B cell (primary cell): ENCODE data around the gene RNF157. TPM values are rescaled to one million over a fixed set of nuclear protein-coding genes. Genes with fewer than 3 reads are reported as not detected.

Experiments
- ATAC-seq: fragments of 200-7000 bp; cut with Tn5 transposase; one replicate; pipeline ENCODE4 v1.10.0; 2021; ENCODE audit warnings: low read depth, mild to moderate bottlenecking, moderate number of reproducible peaks, moderate library complexity
- CTCF ChIA-PET: fragments of 350-600 bp; sonication (Branson Sonifier 250); formaldehyde crosslinking; loops from one replicate; lab custom pipeline; 2021; ENCODE audit warnings: antibody characterized with exemption, inconsistent platforms; lab: Charles Lee
- POLR2A ChIA-PET: fragments of 350-600 bp; sonication (Branson Sonifier 250); formaldehyde crosslinking; loops from one replicate; lab custom pipeline; 2021; ENCODE audit warnings: antibody characterized with exemption; lab: Charles Lee
- DNase-seq: peaks from one replicate; pipeline ENCODE4 v3.0.0; 2013
- H2AFZ ChIP-seq: 2 replicates; pipeline ENCODE4 v1.6.1; 2012; ENCODE audit warnings: mild to moderate bottlenecking, low read depth, low read length; ENCODE audit not compliant: insufficient read depth, poor library complexity, severe bottlenecking
- H3K27ac ChIP-seq, 2 donors: 1 replicate in 1 of 2; 2 replicates in 1 of 2; pipeline ENCODE4 v1.5.1; 2012 to 2013; ENCODE audit warnings: low read length in 2 of 2, mild to moderate bottlenecking in 2 of 2, moderate library complexity in 1 of 2
- H3K27me3 ChIP-seq, 4 experiments: fragments of 200-600 bp in 1 of 4; sonication (generic) in 1 of 4; replicated peaks in 1 of 4; 1 replicate in 2 of 4; 2 replicates in 2 of 4; pipeline versions ENCODE4 v1.6.1 to v1.7.0; 2013 to 2016; ENCODE audit warnings: low read length in 3 of 4, mild to moderate bottlenecking in 2 of 4, mixed read lengths in 1 of 4, moderate library complexity in 1 of 4; ENCODE audit not compliant: insufficient read depth in 4 of 4, control insufficient read depth in 3 of 4; ENCODE audit errors: control extremely low read depth in 1 of 4
- H3K36me3 ChIP-seq, 2 experiments: replicated peaks in 1 of 2; 1 replicate in 1 of 2; 2 replicates in 1 of 2; pipeline versions ENCODE4 v1.6.1 to v1.7.1; 2013; ENCODE audit warnings: low read length in 1 of 2; ENCODE audit not compliant: insufficient read depth in 2 of 2, control insufficient read depth in 1 of 2; ENCODE audit errors: control extremely low read depth in 1 of 2, extremely low read depth in 1 of 2
- H3K4me1 ChIP-seq, 2 donors: fragments of 200-600 bp in 1 of 2; sonication (generic) in 1 of 2; 1 replicate in 1 of 2; 2 replicates in 1 of 2; pipeline versions ENCODE4 v1.5.1 to v1.6.1; 2013 to 2017; ENCODE audit warnings: low read length in 2 of 2; ENCODE audit not compliant: control insufficient read depth in 2 of 2, insufficient read depth in 2 of 2
- H3K4me2 ChIP-seq: replicated peaks from 2 replicates; pipeline ENCODE3; 2012; ENCODE audit warnings: mild to moderate bottlenecking, low read depth, low read length; ENCODE audit not compliant: poor library complexity, severe bottlenecking
- H3K4me3 ChIP-seq, 5 experiments: fragments of 200-600 bp in 1 of 5; sonication (generic) in 1 of 5; 1 replicate in 3 of 5; 2 replicates in 2 of 5; pipeline versions ENCODE4 v1.5.1 to v1.7.0; 2011 to 2016; ENCODE audit warnings: low read length in 4 of 5, mild to moderate bottlenecking in 4 of 5, low read depth in 2 of 5, control low read depth in 1 of 5, moderate library complexity in 1 of 5; ENCODE audit not compliant: insufficient read depth in 1 of 5; ENCODE audit errors: control extremely low read depth in 1 of 5, extremely low read depth in 1 of 5
- H3K79me2 ChIP-seq: fragments of 200-600 bp; sonication (generic); one replicate; pipeline ENCODE4 v1.6.0; 2016; ENCODE audit warnings: low read length; ENCODE audit not compliant: control insufficient read depth, insufficient read depth
- H3K9ac ChIP-seq: fragments of 200-600 bp; sonication (generic); 2 replicates; pipeline ENCODE4 v1.6.1; 2017; ENCODE audit warnings: mild to moderate bottlenecking, low read length, moderate library complexity
- H3K9me3 ChIP-seq, 3 donors: one replicate each; pipeline versions ENCODE4 v1.6.1 to v1.7.1; 2013; ENCODE audit warnings: low read length in 2 of 3; ENCODE audit not compliant: control insufficient read depth in 2 of 3, insufficient read depth in 1 of 3; ENCODE audit errors: control extremely low read depth in 1 of 3
- H4K20me1 ChIP-seq: 2 replicates; pipeline ENCODE4 v1.6.0; 2012; ENCODE audit warnings: mild to moderate bottlenecking, low read length; ENCODE audit not compliant: insufficient read depth, control insufficient read depth, poor library complexity, severe bottlenecking
- H3K27ac Mint-ChIP-seq: one replicate; pipeline ENCODE4 v1.8.0; 2021; ENCODE audit warnings: mixed read lengths
- H3K27me3 Mint-ChIP-seq: one replicate; pipeline ENCODE4 v1.8.0; 2021; ENCODE audit warnings: mixed read lengths
- H3K4me1 Mint-ChIP-seq: one replicate; pipeline ENCODE4 v1.8.0; 2021; ENCODE audit warnings: mixed read lengths
- H3K4me3 Mint-ChIP-seq: one replicate; pipeline ENCODE4 v1.8.0; 2021; ENCODE audit warnings: mixed read lengths
- H3K9me3 Mint-ChIP-seq: one replicate; pipeline ENCODE4 v1.8.0; 2022; ENCODE audit warnings: mixed read lengths; ENCODE audit not compliant: insufficient read depth
- EZH2 ChIP-seq: IDR thresholded peaks from 2 replicates; pipeline ENCODE4 v1.6.1; 2012; ENCODE audit warnings: borderline replicate concordance, low read depth, mild to moderate bottlenecking, moderate library complexity, low read length; ENCODE audit not compliant: insufficient read depth, poor library complexity, severe bottlenecking
- WGBS: methylation state at CpG from one replicate; pipeline ENCODE4 v1.1.5; 2013; ENCODE audit warnings: missing lambda C conversion rate; ENCODE audit not compliant: insufficient coverage; 5-methylcytosine and 5-hydroxymethylcytosine counted together
- intact Hi-C: fragments of 100-400 bp; cut with micrococcal nuclease; formaldehyde crosslinking; loops from one replicate; pipeline ENCODE4 v1.10.0; 2022
- polyA plus RNA-seq: library from polyadenylated mRNA; depleted of rRNA; stranded (reverse); fragments of >200 nt; gene quantifications from 2 replicates; pipeline ENCODE4 v1.2.3, GENCODE V29; 2012
- total RNA-seq, 2 donors: library from RNA; stranded (reverse); fragments of 120-200 nt in 1 of 2; gene quantifications; 1 replicate in 1 of 2; 2 replicates in 1 of 2; pipeline versions ENCODE4 v1.2.3 to v1.2.4, GENCODE V29; 2013 to 2022
- TF ChIP-seq, protein P1 (sequence below): fragments of 200-600 bp; IDR thresholded peaks from one replicate; pipeline ENCODE4 v1.8.0; 2022; ENCODE audit warnings: antibody characterized with exemption, mild to moderate bottlenecking

RNF157 gene
- total and polyA plus RNA-seq, 2 donors (not counting 1 experiment from before 2014, with no cell fraction given), result 0.54 to 1.2 TPM

DNA sequence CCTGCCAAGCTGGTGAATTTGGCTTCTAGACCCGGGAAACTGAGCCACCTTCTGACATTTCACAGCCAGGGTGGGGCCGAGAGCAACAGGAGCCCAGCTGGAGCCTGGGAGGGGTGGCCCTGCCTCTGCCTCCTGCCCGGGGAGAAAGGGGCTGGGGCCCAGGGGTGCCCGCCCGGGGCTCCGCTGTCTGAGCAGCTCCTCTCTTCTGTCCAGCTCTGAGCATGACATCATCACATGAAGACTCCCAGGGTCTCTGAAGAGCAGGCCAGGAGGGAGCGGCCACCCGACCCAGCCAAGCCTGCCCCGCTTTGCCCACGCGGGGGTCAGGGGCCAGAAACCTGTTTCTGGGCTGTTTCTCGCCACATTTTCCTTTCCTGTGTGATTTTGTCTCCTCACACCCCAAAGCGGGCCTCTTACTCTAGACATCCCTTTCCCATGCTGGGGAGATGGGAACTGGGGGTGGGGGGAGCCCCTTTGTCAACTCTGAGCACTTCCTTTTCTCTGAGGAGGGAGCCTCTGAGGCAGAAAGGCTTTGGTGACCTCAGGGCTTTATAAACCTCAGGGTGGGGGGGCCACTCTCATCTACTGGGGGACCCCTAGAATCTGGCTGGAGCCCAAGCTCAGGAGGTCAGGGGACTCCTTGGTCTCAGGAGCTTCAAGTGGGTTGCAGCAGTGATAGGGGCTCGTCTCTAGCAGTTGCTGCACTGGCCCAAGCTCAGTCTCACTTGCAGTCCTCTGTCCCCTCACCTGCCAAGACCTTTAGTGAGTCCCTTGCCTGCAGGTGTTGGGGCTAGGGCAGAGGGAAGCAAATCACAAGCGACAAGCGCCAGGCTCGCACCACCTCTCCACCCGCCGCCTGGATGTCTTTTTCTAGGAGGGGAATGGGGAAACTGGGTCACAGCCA is 32.5 kb upstream of the RNF157 start:
- Histone ChIP-seq H2AFZ (no peak overlapping the region), H3K79me2 (peaks cover 16% of the 10 kb centered on the region), H3K4me2 (peak overlapping the region; percentile 94), H3K9ac (peak overlapping the region; percentile 68), H3K4me3 (peak overlapping the region in 4 of 5 experiments; percentile 41 to 61 (median 52)), H3K4me1 (peaks cover 78 to 89% of the 10 kb centered on the region in 2 donors), H3K27ac (peak overlapping the region; percentile 97 to 99), H3K36me3 (peaks cover 2 to 13% of the 10 kb centered on the region in 2 experiments), H3K9me3 (peaks cover 0 to 5% (median 0%) of the 10 kb centered on the region in 3 donors), H4K20me1 (peaks cover 5% of the 10 kb centered on the region), H3K27me3 (no peaks in the 10 kb centered on the region)
- peak; percentile 9 for ATAC-seq
- ChIA-PET CTCF (interaction anchor here (1.0 to 16.7 kb wide), 10 partner anchors 11 to 259 kb away, joined by 3 to 435 read pairs (median 6); partner anchors contain the start of genes FOXJ1 and UBALD2), POLR2A (interaction anchor here (0.5 to 5.6 kb wide), 7 partner anchors 9 to 972 kb away, joined by 3 to 44 read pairs (median 6); partner anchors contain the start of gene UBALD2)
- Mint-ChIP-seq H3K4me1 (peaks cover 85% of the 10 kb centered on the region), H3K27me3 (no peaks in the 10 kb centered on the region), H3K27ac (peak overlapping the region; percentile 93), H3K4me3 (peak overlapping the region; percentile 82), H3K9me3 (no peaks in the 10 kb centered on the region)
- 12% methylated on average over 11 of the region's 19 CpGs for WGBS
- TF ChIP-seq, protein P1, sequence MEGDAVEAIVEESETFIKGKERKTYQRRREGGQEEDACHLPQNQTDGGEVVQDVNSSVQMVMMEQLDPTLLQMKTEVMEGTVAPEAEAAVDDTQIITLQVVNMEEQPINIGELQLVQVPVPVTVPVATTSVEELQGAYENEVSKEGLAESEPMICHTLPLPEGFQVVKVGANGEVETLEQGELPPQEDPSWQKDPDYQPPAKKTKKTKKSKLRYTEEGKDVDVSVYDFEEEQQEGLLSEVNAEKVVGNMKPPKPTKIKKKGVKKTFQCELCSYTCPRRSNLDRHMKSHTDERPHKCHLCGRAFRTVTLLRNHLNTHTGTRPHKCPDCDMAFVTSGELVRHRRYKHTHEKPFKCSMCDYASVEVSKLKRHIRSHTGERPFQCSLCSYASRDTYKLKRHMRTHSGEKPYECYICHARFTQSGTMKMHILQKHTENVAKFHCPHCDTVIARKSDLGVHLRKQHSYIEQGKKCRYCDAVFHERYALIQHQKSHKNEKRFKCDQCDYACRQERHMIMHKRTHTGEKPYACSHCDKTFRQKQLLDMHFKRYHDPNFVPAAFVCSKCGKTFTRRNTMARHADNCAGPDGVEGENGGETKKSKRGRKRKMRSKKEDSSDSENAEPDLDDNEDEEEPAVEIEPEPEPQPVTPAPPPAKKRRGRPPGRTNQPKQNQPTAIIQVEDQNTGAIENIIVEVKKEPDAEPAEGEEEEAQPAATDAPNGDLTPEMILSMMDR, result no peak
- TF ChIP-seq EZH2, result no peak
- intact Hi-C loops, result loop anchor here (1.0 to 10.0 kb wide), 4 partner anchors 8 to 222 kb away; partner anchors contain the start of genes FOXJ1 and RNF157
- DNase-seq, result peak; percentile 86
